Lung (tissue), 12 donors: ENCODE data around the gene HOXD13. TPM values are rescaled to one million over a fixed set of nuclear protein-coding genes. Genes with fewer than 3 reads are reported as not detected.

ENCODE experiments used
- ATAC-seq: fragments of 200-7000 bp; cut with Tn5 transposase; one replicate; pipeline ENCODE4 v1.9.1; 2020; ENCODE audit warnings: moderate number of reproducible peaks; ENCODE audit not compliant: insufficient read depth, low FRiP score
- DNase-seq, 3 donors: peaks; one replicate each; pipeline ENCODE4 v3.0.0-alpha.2; 2013 to 2017
- H3K27ac ChIP-seq, 2 donors: one replicate each; pipeline ENCODE4 v1.5.1; 2013; ENCODE audit warnings: mild to moderate bottlenecking in 2 of 2, moderate library complexity in 2 of 2, control low read depth in 1 of 2, inconsistent platforms in 1 of 2, low read depth in 1 of 2, low read length in 1 of 2
- H3K27me3 ChIP-seq, 3 donors: one replicate each; pipeline ENCODE4 v1.5.1; 2013; ENCODE audit warnings: low read length in 2 of 3; ENCODE audit not compliant: control insufficient read depth in 3 of 3, insufficient read depth in 3 of 3
- H3K36me3 ChIP-seq, 4 donors: one replicate each; pipeline ENCODE4 v1.5.1; 2013; ENCODE audit warnings: low read length in 4 of 4, mild to moderate bottlenecking in 1 of 4, moderate library complexity in 1 of 4; ENCODE audit not compliant: control insufficient read depth in 4 of 4, insufficient read depth in 4 of 4
- H3K4me1 ChIP-seq, 5 donors: one replicate each; pipeline ENCODE4 v1.5.1; 2013; ENCODE audit warnings: low read length in 5 of 5, mild to moderate bottlenecking in 2 of 5, moderate library complexity in 1 of 5; ENCODE audit not compliant: control insufficient read depth in 5 of 5, insufficient read depth in 5 of 5
- H3K4me3 ChIP-seq: one replicate; pipeline ENCODE4 v1.5.1; 2013; ENCODE audit warnings: mild to moderate bottlenecking, control low read depth, moderate library complexity
- H3K9ac ChIP-seq, 2 donors: one replicate each; pipeline ENCODE4 v1.5.1; 2013; ENCODE audit warnings: low read length in 2 of 2, control low read depth in 1 of 2; ENCODE audit not compliant: insufficient read depth in 1 of 2
- H3K9me3 ChIP-seq, 4 donors: one replicate each; pipeline ENCODE4 v1.5.1; 2013; ENCODE audit warnings: low read length in 3 of 4, mild to moderate bottlenecking in 1 of 4, moderate library complexity in 1 of 4; ENCODE audit not compliant: control insufficient read depth in 4 of 4, insufficient read depth in 3 of 4
- WGBS, 2 donors: extraction: QIAGEN DNeasy Blood & Tissue Kit; methylation state at CpG; one replicate each; pipeline ENCODE4 v1.1.7; 2013; 5-methylcytosine and 5-hydroxymethylcytosine counted together
- polyA plus RNA-seq, 2 donors: library from polyadenylated mRNA; stranded (reverse); fragments of 200-250 nt; gene quantifications; one replicate each; pipeline ENCODE4 v1.2.1, GENCODE V29; 2013
- total RNA-seq, 2 donors: library from RNA; depleted of rRNA in 1 of 2; stranded (reverse); fragments of >200 nt in 1 of 2; gene quantifications; one replicate each; pipeline ENCODE4 v1.2.1, GENCODE V29; 2014 to 2021
- TF ChIP-seq, protein P1 (sequence below): IDR thresholded peaks from 2 replicates; pipeline ENCODE4 v1.5.1; 2012; ENCODE audit warnings: mild to moderate bottlenecking; ENCODE audit errors: control extremely low read depth, extremely low read depth
- donor health status: control.
- donor health status: control.
- donor health status: Bipolar disorder and iron deficiency.
- donor health status: healthy.
- donor health status: DM: yes; HTN: yes; CAD: no.

The HOXD13 gene
- total and polyA plus RNA-seq, 4 donors = not detected

DNA sequence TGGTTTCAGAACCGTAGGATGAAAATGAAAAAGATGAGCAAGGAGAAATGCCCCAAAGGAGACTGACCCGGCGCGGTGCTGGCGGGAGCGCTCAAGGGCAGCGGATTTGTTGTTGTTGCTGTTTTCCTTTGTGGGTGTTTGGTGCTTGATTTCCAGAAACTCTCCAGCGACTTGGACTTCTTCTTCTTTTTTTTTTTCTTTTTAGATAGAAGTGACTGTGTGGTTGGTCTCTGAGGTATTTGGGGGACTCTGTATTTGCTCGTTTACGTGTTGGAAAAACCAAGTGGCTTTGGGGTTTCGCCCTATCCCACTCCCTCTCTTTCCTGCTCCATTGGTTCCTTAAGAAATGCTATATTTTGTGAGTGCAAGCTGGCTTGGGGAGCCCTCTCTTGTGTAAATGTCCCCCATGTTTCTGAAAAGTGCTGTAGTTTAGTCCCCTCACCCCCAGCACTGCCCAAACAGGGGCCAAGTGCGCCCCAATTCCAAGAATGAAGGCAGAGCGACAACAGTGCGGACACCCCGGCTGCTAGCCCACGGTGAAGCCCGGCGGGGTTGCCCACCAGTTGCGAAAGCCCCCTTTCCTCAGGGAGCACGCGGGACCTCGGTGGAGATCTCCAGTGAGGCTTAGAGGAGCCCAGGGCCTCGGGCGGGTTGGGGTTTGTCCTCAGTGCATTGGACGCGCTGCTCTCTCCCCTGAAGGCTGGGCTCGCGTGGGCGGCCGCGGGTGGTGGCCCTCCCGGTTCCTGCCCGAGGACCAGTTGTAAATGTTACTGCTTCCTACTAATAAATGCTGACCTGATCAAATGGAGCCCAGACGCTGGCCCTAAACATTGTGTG is 31.8 kb downstream of the HOXD13 start:
- Histone ChIP-seq H3K27me3 (peaks cover 20 to 91% (median 88%) of the 10 kb centered on the region in 3 donors), H3K4me1 (peaks cover 0 to 17% (median 8%) of the 10 kb centered on the region in 5 donors), H3K36me3 (no peaks in the 10 kb centered on the region), H3K9me3 (peaks cover 0 to 4% (median 0%) of the 10 kb centered on the region in 4 donors), H3K9ac (no peak overlapping the region), H3K27ac (no peak overlapping the region), H3K4me3 (no peak overlapping the region)
- TF ChIP-seq, protein P1, sequence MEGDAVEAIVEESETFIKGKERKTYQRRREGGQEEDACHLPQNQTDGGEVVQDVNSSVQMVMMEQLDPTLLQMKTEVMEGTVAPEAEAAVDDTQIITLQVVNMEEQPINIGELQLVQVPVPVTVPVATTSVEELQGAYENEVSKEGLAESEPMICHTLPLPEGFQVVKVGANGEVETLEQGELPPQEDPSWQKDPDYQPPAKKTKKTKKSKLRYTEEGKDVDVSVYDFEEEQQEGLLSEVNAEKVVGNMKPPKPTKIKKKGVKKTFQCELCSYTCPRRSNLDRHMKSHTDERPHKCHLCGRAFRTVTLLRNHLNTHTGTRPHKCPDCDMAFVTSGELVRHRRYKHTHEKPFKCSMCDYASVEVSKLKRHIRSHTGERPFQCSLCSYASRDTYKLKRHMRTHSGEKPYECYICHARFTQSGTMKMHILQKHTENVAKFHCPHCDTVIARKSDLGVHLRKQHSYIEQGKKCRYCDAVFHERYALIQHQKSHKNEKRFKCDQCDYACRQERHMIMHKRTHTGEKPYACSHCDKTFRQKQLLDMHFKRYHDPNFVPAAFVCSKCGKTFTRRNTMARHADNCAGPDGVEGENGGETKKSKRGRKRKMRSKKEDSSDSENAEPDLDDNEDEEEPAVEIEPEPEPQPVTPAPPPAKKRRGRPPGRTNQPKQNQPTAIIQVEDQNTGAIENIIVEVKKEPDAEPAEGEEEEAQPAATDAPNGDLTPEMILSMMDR = no peak
- DNase-seq (no peak), ATAC-seq (no peak)
- WGBS, 2 donors = 8 to 10% methylated on average over 34 of the region's 34 CpGs

DNA sequence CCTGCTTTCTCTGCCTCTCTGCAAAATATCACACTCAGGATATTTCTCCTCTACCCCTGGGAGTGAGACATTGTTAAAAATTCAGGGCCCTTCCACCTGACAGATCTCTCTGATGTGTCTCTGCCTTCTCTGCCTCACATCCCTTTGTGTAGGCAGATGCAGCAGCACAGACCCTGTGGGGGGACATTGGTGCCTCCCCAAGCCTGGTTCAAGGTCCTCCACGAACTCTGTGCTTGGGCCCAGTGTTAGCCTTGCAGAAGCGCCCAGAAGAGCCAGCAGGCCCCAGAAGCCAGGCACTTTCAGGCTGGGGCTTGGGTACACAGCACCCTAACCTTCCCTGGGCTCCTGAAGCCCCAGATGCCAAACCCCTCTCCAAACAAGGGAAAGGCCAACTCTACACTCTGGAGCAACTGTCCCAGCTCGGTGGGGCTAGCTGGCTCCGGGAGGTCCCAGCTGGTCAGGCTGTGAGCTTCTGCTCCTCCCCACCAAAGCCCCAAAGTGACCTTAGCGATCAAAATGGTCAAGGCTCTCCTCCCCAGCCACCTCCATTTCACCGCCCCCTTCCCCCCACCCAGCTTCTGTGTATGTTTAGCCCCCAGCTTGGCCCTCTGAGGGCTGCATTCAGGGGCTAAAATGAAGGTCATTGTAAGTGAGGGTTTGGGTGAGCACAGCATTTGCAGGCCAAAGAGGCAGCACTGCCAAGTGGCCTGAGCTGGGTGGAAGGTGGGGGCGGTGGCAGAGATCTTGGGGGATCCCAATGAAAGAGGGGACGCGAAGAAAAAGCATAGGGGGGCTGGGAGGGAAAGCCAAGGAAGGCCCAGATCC is 32.6 kb downstream of the HOXD13 start:
- Histone ChIP-seq H3K27ac (no peak overlapping the region), H3K9ac (no peak overlapping the region), H3K9me3 (peaks cover 0 to 7% (median 0%) of the 10 kb centered on the region in 4 donors), H3K36me3 (no peaks in the 10 kb centered on the region), H3K4me1 (peaks cover 0 to 17% (median 8%) of the 10 kb centered on the region in 5 donors), H3K27me3 (peaks cover 21 to 82% (median 81%) of the 10 kb centered on the region in 3 donors), H3K4me3 (no peak overlapping the region)
- TF ChIP-seq, protein P1 = no peak
- WGBS, 2 donors = 27 to 31% methylated on average over 9 of the region's 9 CpGs
- DNase-seq = no peak
- no peak for ATAC-seq

DNA sequence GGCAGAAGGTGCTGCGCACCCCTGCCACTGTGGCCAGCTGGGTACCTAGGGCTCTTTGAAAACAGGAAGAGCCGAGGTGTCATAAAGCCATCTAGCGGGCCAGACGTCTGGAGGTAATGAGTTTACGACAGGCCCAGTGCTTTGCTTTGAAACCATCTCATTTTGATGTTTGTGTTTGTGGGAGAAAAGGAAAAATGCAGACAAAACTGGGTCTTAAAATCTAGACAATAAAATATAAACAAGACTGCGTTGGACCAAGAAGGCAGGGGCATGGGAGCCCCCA is 33.2 kb downstream of the HOXD13 start:
- TF ChIP-seq, protein P1 = no peak
- peaks cover 23 to 79% (median 77%) of the 10 kb centered on the region in 3 donors for H3K27me3 ChIP-seq
- no peak overlapping the region for H3K27ac ChIP-seq
- ATAC-seq (no peak), DNase-seq (no peak)
- H3K9me3 ChIP-seq = peaks cover 0 to 7% (median 0%) of the 10 kb centered on the region in 4 donors
- H3K4me3 ChIP-seq = no peak overlapping the region
- H3K36me3 ChIP-seq = no peaks in the 10 kb centered on the region
- no peak overlapping the region for H3K9ac ChIP-seq
- peaks cover 0 to 19% (median 8%) of the 10 kb centered on the region in 5 donors for H3K4me1 ChIP-seq
- 13 to 19% methylated on average over 6 of the region's 6 CpGs for WGBS, 2 donors
